Activated CD4-positive, alpha-beta T cell treated with anti-CD3 and anti-CD28 coated beads for 4 hours (primary cell): ENCODE measurements around the gene COL19A1.

ENCODE experiments used
- DNase-seq, 2 donors: peaks; one replicate each; pipeline ENCODE4 v3.0.0-alpha.2; 2020

Gene COL19A1

DNA sequence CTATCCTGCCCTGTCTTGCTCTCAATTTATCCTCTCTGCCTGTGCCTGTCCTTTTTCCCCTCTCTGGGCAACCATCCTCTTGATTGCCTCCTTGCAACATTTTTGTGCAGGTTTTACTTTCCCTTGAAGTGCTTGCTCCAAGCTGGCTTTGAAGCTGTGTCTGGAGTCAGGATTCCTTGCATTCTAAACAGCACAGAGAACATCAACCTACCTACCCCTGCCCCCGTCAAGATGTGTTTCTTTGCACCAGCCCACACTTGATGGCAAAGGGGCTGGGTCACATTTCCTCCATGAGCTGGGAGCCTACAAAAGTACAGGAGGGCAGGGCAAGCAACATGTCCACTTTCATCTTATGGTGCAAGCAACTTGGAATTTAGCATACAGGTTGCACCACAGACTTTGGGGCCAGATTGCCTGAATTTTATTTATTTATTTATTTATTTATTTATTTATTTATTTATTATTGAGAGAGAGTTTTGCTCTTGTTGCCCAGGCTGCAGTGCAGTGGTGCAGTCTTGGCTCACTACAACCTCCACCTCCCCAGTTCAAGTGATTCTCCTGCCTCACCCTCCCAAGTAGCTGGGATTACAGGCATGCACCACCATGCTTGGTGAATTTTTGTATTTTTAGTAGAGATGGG is 206.3 kb downstream of the COL19A1 start:
- no peak for DNase-seq

DNA sequence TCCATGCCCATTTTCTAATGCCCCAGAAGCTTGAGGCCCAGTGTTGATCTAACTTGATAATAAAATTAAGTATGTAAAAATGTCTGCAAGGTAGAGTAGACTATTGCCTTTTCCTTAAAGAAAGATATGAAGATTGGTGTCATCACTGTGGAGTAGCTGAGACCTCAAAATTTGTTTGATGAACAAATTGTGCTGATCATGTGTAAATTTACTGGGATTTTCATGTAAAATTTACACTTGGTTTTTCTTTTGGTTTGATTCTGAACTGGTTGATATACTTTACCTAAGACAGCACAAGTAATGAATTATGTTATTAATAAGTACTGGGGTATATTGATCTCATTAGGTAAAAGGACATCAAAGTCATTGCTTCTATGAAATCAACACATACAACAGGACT is 207.3 kb downstream of the COL19A1 start:
- no peak for DNase-seq

DNA sequence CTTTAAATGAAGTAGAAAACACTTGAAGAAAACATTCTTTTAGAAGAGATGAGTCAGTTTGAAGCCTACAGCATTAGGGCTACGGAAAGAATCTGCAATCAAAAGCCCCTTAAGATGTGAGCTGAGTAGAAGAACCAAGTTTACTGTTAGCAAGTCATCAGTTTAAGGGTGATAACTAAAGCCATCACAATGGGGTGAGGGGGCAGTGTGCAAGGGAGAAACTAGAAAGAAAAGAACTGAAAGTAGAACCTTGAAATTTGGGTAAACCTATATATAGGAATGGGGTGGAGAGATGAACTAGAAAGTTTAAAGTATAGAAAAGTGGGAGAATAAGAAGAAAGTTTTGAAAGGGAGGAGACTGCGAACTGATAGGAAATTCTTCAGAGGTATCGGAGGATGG is 212.9 kb downstream of the COL19A1 start:
- no peak for DNase-seq

DNA sequence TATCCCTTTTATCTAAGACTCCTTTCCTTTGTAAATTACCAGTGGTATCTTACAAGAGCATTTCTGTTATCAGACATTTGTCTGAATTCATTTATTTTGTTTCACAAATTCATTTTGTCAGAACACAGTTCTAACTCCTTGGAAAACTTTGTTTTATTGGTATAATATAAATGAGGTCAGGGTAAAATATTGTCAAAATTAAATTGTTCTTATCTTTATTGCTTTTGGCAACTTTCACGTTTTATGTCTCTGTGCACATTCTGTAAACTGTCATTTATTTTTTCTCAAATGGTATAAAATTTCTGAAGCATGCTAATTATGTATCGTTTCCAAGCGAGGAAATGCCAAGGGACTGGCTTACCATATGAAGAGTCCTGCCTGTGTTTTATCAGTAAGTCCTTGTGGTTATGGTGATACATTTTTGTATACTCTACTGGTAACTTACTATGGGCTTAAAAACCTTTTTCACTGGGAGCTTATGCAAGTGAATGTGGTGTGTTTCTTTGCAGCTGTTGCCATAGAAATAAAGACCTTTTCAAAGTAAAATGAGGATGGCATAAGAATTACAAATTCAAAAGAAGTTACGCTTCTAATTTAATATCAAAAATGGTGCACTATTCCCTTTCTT is 214.2 kb downstream of the COL19A1 start:
- DNase-seq: no peak

DNA sequence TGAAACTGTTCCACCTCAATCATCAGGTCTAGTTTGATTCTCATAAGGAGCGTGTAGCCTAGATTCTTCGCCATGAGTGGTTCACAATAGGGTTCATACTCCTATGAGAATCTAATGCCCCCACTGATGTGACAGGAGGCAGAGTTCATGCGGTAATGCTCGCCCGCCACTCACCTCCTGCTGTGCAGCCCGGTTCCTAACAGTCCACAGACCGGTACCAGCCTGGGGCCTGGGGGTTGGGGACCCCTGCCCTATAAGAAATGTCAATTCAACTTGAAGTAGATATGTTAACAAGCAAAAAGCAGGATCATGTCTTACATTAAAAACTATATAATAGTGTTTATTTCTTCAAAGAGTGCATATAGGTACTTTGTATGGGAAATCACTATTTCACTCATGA is 216.5 kb downstream of the COL19A1 start:
- DNase-seq: no peak

DNA sequence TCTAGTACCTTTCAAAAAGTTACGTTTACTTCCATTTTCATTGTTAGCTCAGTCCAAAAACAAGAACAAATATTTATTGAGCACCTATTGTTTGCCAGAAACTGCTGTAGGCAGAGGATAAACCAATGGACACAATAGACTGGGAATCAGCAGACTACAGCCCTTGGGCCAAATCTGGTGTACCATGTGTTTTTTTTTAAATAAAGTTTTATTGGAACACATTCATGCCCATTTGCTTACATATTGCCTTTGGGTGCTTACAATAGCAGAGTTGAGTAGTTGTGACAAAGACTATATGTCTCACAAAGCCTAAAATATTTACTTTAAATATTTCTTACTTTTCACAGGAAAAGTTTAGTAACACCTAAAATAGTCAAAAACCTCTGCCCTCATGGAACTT is 220.4 kb downstream of the COL19A1 start:
- DNase-seq: no peak

DNA sequence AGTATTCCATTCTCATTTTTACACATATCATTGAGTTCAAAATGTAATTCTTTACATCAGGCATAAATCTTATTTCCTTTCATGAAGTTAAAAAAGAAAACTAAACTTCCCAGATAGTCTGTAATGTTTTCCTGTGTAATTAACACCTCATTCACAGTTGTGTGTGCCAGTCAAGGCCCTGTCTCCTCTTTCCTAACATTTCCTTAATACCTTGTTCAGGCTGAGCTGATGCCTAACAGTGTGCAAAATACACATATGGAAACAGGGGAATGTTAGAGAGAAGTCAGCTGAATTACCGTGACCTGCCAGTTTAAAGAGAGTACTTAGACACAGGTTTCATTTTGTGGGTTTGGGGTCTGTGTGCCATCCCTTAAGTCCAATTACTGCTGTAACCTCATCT is 227.8 kb downstream of the COL19A1 start:
- no peak for DNase-seq

DNA sequence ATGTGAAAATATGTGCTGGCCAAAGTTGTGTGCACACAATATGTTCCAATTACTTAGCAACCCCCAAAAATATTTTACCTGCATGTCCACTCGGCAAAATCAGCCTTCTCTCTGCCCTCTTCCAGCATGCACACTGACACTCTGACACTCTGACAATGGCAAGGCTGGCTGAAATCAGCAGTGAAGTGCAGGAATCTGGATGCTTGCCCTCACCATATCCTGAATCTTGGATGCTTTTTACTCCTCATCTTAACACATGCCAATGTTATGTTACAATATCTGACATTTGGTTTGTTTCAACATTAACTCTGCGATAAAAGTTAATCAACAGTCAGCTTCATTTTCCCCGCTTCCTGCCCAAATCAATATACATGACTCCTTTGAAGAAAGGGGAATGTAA is 233.4 kb downstream of the COL19A1 start:
- DNase-seq: no peak

DNA sequence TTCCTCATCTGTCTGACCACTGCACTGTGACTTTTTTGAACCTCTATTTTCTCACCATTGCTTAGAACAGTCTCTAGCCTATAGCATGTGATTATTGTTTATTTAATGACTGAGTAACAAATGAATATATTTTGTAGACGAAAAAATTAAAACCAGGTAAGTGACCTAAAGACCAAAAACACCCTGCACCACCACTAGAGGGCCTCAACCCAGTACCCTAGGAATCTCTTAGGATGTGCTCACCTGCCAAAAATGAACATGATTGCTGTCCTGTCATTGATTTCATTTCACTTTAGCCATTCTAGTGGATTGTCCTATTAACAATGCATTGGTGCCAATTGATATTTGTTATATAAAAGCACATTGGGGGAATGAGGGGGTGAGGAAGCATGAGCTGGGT is 237.4 kb downstream of the COL19A1 start:
- no peak for DNase-seq

DNA sequence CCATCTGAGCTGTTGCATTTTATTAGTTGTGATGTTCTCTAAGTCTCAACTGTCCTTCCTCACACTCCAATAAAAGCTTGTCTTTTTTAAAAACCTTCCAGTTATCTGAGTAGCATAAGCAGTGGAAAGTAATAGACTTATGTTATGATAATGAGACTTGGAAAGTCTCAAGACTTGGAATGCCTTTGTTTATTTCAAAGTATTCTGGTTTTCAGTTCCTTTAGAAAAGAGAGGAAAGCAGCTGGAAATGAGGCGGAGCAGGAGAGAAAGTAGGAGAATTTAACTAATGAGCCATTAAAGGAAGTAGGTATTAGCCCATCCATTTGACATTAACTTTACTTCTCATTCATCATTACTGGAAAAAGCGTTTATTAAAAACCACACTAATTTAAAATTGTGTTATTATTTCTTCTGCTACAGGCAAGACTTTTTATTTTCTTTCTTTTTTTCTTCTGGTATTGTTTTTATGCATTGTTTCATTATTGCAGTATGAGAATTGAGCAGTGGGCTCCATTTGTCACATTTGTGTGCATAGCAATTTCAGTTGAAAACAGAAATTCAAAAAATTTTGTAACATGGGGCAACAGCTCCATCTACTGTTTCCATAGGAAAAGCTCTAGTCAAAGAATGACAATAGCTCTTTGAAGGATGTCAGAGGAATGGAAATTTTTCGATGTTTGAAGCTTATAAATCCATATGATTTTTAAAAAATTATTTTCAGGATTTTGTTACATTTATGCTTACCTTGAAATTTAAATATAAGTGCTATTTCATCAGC is 241.7 kb downstream of the COL19A1 start:
- DNase-seq: peak in 1 of 2 donors; percentile 6

DNA sequence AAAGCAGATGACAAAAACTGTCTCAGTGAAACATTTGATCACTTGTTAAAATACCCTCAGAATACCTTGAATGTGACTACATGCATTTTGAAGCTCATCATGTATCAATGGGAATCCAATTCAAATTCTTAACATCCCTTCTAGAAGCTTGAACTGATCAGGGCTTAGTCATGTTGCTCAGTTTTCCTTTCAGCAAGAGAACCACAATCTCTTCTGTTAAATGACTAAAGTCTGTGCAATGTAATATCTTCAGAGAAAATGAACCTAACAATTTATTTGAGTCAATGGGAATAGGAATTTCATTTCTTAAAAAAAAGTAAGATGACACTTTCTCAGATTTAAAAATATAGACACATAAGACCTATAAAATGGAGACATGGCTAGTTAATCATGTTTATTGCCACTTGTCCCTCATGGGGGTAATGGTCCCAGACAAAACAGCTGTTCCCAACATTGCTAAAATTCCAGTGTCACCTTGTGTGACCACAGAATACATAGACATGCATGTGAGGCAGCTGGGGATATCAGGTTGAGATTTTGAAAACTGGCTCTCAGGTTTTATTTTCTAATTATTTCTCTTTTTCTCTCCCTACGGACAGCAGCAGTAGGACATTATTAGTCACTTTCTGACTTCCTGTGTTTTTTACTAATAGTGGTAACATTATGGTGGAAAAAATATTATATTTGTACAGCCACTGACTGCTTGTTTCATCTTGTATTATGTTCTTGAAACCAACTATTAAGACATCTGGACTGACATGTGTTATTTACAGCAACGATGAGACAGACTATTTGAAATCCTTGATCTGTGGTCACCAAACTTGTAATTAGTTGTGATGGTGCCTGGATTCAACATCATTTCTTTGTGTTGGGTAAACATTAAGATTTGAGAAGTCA is 244.0 kb downstream of the COL19A1 start:
- no peak for DNase-seq

DNA sequence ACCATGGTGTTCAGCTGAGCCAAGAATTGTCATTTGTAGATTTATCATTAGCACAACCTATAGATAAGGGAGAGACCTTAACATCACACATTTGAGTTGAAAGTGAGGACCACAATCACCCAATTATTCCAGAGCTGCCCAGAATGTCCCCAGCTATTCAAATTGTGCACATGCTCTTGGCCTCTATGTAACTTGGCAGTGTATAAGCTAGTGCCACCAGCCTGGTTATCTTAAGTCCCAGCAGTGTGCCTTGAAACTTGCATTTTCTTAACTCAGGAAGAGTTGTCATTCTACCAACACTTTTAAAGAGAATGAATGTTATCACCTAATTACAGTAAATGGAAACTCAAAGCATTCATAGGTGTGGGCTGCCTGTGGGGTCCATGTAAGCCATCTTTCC is 245.4 kb downstream of the COL19A1 start:
- no peak for DNase-seq

DNA sequence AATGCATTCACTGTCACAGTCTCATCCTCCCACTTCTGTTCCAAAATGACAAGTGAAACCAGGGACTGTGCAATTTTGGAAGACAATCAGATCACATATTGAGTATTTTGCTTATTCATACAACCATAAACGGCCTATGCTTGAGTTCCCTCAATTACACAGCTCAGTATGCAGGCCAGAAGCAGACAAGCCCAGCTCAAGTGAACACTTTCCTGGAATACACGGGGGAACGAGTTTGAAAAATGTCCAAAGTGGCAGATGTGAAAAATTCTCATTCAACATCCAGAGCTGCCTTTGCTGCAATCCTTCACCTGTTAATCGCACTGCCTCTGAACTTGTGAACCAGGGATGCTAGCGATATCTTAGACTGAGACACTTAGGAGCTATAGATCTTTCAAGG is 246.4 kb downstream of the COL19A1 start:
- no peak for DNase-seq

DNA sequence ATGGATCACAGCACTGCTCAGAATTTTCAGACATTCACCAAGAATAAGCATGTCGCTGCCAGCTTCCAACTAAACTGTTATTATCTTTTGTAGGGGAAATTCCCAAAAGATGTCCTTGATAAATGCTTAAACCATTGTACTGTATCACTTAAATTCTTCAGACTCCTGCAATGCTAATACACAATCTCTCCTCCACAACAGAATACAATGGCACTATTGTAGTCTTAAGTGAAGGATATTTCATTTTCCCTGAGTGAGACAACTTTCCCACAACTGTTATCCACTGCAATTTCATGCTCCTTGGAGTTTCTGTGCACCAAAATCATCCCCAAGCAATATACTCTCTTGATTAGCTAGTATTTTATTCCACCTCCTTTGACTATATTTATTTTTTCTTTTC is 246.8 kb downstream of the COL19A1 start:
- DNase-seq: no peak

DNA sequence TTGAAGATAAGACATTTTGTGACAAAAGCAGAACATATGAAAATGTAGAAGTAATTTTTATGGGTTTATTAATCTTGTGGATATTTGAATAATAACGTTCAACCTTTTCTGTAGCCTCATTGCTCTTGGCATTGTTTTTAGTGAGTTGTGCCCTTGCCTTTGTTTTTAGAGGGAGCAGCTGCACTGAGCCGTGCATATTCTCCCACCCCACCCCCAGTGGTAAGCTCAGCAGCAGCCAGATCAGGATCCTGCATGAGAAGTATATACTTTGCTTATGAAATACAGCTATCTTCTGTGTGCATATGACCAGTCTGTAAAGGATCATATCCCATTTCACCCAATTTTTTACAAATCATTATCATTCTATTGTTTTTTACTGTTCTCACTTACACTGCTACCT is 252.3 kb downstream of the COL19A1 start:
- DNase-seq: no peak

DNA sequence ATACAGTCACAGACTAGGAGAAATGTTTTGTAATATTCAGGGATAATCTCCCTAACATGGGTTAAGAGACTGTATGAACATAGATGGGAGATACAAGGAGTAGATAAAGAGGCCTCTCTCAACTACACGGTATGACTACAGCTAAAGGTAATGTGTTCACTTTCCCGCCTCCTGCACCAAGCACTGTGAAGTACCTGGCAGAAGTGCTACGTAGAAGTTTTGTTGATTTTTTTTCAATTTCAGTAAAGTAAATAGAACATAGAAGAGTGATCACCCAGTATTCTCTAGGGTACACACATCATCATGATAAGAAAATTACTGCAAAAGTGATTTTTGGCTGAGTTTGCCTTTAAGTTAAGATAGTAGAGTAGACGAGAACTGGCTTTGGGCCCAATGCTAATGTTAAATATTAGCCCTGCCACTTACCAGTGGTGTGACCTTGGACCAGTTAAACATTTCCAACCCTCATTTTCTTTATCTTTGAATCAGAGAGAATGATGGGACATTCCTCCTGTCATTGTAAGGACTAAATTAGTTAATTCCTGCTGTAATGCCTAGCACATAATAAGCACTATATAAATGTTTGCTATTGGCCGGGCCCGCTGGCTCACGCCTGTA is 253.0 kb downstream of the COL19A1 start:
- no peak for DNase-seq

DNA sequence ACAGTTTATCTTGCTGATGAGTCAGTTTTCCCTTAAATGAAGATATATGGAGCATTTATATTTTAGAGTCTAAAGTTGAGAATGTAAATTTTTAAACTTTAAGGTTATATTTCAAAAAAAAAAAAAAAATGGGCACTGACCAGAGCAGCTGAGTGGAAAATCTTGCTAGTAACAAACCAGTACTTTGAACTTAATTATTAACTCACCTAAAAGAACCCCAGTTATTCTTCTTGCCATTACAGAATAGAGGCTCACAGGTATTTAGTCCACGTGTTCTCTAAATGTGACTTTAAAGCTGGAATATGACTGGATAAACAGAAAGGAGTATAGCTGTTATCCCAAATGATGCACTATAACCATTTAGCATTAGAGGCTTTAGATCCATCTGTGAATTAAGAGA is 258.1 kb downstream of the COL19A1 start:
- no peak for DNase-seq

DNA sequence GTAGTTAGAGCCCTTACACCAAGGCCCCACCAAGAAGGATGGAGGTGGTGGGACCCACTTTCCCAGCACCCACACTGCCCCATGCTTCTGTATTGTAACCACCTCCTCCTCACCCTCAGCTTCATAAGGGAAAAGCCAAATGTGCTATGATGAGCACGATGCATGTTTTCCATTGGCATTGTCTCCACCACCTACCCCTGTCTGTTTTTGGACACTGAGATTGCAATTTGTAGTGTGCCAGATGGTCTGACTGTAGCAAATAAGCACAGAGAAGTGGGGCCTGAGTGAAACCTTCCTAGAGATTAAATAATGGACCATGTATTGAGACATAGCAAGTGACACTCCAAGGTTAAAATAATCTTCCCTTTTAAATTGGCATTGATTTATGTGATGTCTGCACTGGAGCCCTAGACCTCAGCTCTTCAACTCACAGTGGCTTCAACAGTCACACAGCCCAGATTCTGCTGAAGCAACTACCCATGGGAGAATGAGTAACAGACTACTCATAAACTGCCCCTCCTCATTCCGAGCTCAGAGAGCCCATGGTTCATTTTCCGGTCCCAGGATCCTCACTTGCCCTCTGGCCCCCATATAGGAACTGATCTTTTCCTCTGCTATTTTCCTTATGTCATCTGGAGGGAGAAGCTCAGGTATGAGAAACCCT is 258.7 kb downstream of the COL19A1 start:
- DNase-seq: no peak

DNA sequence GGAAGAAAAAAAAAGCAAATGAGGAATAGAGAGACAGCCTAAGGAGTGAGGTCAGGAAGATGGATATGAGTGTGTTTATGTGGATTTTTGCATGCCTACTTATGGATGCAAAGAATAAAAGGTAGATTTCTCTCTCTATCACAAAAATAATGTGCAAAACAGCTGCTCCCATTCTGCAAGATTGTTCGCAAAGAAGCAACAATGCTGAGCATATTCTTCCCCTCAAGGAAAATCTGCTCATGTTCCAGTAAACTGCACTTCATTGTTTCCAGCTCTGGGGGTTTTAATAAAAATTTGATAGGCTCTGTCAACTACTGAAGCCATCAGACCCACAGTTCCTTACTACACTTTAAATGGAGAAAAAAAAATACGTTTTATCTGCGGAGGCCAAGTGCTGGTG is 259.2 kb downstream of the COL19A1 start:
- DNase-seq: no peak

DNA sequence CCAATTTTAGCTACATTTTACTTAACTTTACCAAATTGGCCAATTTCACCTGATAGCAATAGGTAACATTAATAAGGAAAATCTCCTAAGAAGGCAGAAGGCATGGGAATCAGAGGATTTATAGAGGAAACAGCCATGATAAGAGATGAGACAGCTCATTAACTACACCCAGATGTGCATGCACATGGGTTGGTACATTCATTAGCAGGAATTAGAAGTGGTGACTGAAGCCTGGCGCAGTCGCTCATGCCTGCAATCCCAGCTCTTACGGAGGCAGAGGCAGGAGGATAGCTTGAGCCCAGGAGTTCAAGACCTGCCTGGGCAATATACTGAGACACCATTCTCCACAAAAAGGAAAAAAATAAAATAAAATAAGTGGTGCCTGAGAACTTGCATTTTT is 263.0 kb downstream of the COL19A1 start:
- DNase-seq: no peak

DNA sequence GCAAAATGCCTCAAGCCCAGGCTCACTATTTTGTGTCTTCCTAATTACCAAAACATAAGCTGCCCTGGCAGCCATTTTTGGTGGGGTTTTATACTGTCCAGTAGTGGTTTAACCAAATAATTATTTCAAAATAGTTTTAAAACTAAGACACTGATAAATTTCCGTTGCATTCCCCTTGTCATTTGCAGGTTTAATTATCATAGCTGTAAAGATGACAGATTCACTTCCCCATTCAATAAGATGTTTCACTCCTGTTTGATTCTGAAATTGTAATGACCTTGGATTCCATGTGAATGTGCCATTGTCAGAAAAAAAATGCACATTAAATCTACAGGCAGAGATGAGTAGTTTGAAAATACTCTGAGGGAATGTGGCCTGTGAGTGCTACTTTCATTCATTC is 264.5 kb downstream of the COL19A1 start:
- no peak for DNase-seq

DNA sequence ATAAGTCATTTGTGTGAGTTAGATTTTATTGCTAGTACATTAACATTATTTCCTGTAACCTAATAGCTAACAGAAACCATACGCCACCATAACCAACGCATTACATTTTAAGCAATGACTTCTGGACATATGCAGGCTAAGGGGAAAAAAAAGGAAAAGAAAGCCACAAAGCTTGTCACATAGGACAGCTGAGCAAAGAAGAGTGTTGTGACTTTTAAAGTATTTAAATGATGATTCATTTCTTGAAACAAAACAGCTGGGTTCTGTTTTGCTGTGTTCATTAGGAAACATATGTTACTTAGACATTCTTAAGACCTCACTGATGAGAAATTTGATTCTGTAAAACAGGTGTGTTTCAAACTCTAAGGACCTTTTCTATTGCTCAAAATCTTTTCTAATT is 265.2 kb downstream of the COL19A1 start:
- DNase-seq: no peak
